Stomach smooth muscle (tissue), 2 donors: ENCODE data around the gene TUSC2.

Experiments
- H3K27ac ChIP-seq: one replicate; pipeline ENCODE4 v1.7.0; 2013; ENCODE audit warnings: mild to moderate bottlenecking, low read length, inconsistent platforms
- H3K27me3 ChIP-seq, 2 donors: one replicate each; pipeline ENCODE4 v1.7.0; 2013; ENCODE audit warnings: low read length in 2 of 2; ENCODE audit not compliant: insufficient read depth in 2 of 2, control insufficient read depth in 1 of 2
- H3K36me3 ChIP-seq, 2 donors: one replicate each; pipeline ENCODE4 v1.7.0; 2013; ENCODE audit warnings: low read length in 2 of 2; ENCODE audit not compliant: control insufficient read depth in 2 of 2, insufficient read depth in 2 of 2
- H3K4me1 ChIP-seq: one replicate; pipeline ENCODE4 v1.7.0; 2013; ENCODE audit warnings: low read length; ENCODE audit not compliant: control insufficient read depth, insufficient read depth
- H3K4me3 ChIP-seq, 2 donors: one replicate each; pipeline ENCODE4 v1.7.0; 2013; ENCODE audit warnings: low read length in 2 of 2
- H3K9ac ChIP-seq, 2 donors: one replicate each; pipeline ENCODE4 v1.7.0; 2013; ENCODE audit warnings: low read length in 2 of 2, mild to moderate bottlenecking in 1 of 2
- H3K9me3 ChIP-seq, 2 donors: one replicate each; pipeline ENCODE4 v1.7.0; 2013; ENCODE audit warnings: low read length in 2 of 2; ENCODE audit not compliant: control insufficient read depth in 2 of 2
- donor health status: healthy.
- donor health status: Pancreatic carcinoma.

Gene TUSC2

DNA sequence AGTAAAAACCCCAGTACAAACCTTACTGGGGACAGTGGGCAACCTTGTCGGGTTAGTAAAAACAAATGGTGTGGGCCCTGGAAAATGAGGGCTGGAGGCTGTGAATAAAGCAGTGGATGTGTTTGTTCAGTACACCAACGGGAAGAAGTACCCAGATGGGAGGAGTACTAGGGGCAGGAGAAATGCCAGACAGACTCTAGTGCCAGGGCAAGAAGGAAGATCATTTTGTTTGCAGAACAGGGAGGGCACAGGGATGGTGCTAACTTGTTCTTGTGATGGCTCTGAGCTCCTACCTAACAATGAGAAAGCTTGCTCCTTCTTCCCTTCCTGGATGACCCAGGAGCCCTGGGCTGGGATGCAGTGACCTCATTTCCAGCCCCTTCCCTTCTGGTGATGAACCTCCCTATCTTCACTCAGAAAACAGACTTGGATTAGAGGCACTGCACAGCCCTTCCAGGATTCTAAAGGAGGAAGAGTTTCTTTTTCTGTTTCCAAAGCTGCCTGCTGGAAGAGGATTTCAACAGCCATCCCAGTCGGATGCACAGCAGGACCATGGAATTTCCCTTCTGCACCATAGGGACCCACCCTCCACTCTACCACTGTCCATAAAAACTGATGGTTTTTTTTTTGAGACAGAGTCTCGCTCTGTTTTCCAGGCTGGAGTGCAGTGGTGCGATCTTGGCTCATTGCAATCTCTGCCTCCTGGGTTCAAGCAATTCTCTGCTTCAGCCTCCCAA, 6.5 kb upstream of the TUSC2 start:
- H3K27ac ChIP-seq, result peak overlapping the region; percentile 64
- H3K27me3 ChIP-seq, result no peaks in the 10 kb centered on the region
- H3K36me3 ChIP-seq, result peaks cover 29% of the 10 kb centered on the region in 2 donors
- peak overlapping the region; percentile 36 to 42 for H3K9ac ChIP-seq
- H3K4me3 ChIP-seq, result no peak overlapping the region
- H3K9me3 ChIP-seq, result no peaks in the 10 kb centered on the region
- peaks cover 46% of the 10 kb centered on the region for H3K4me1 ChIP-seq

DNA sequence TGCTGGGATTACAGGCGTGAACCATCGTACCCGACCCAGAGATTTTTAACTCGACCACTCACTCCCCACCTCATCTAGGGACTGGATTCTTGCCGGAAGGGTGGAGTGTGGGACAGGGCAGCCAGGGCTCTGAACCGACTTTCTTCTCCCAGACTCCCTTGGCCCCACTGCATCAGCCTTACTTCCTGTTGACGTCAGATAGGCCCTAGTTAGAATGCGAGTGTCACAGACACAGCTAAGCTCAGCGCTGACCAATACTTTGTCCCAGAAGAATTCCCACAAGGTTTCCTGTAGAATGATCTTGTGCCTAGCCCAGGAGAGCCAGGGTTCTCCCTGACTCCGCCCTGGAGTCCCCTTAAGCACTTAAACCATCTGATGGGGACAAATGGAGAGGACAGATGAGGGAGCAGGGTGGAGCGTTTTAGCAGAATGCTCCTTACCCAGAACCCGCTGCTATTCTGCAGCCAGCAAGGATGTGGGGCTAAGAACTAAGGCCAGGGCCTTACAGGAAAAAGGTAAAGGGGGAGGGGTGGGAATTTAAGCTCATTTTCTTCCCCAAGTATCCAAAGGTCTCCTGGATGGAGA, 5.8 kb upstream of the TUSC2 start:
- H3K4me1 ChIP-seq, result peaks cover 45% of the 10 kb centered on the region
- no peaks in the 10 kb centered on the region for H3K9me3 ChIP-seq
- peak overlapping the region; percentile 64 for H3K27ac ChIP-seq
- peak overlapping the region in 1 of 2 donors; percentile 35 for H3K4me3 ChIP-seq
- peak overlapping the region; percentile 29 to 42 for H3K9ac ChIP-seq
- peaks cover 30 to 32% of the 10 kb centered on the region in 2 donors for H3K36me3 ChIP-seq
- no peaks in the 10 kb centered on the region for H3K27me3 ChIP-seq

DNA sequence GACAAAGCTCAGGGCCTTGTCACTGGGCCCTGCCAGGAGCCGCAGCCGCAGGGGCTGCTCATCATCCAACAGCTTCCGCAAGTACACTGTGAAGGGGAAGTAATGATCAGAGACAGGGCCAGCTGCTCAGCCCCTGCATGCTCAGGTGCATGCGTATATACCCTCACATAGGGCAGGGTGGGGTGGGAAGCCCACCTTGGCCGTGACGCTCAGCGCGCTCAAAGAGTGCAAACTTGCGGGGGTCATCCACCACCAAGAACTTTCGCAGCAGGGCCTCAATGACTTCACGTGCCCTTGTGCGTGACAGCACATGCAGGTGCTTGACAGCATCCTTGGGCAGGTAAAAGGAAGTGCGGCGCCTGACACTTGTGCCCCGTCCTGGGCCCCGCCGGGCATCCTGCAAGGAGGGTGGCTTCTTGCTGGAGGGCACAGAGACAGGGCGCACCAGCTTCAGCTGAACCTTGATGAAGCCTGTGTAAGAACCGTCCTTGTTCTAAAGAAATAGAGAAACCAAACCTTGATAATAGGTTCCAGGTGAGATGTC, 3.4 kb upstream of the TUSC2 start:
- Histone ChIP-seq H3K9ac (no peak overlapping the region), H3K36me3 (peaks cover 30 to 32% of the 10 kb centered on the region in 2 donors)

DNA sequence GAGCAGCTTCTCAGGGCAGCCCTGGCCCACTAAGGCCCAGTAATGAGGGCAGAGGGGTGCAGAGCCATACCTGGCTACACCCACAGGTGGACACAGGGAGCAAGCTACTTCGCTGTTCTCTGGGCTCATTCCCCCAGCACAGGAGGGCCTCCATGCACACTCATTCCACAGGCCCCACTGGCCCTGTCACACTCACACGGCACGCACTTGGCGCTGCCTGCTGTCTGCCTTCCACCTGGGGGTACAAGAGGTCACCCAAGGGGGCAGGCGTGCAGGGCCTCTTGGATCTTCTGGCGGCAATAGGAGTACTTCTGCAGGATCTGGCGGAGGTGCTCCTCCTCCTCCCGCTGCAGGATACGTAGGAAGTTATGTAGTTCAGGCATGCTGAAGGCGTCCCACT, 2.3 kb upstream of the TUSC2 start:
- Histone ChIP-seq H3K4me3 (no peak overlapping the region), H3K27ac (no peak overlapping the region), H3K9me3 (no peaks in the 10 kb centered on the region), H3K4me1 (peaks cover 34% of the 10 kb centered on the region), H3K27me3 (no peaks in the 10 kb centered on the region), H3K9ac (no peak overlapping the region), H3K36me3 (peaks cover 39 to 41% of the 10 kb centered on the region in 2 donors)

More for the DNA sequence above, 3.4 kb upstream of the TUSC2 start:
- Histone ChIP-seq H3K27ac (no peak overlapping the region), H3K4me1 (peaks cover 45% of the 10 kb centered on the region), H3K27me3 (no peaks in the 10 kb centered on the region), H3K4me3 (no peak overlapping the region), H3K9me3 (no peaks in the 10 kb centered on the region)

DNA sequence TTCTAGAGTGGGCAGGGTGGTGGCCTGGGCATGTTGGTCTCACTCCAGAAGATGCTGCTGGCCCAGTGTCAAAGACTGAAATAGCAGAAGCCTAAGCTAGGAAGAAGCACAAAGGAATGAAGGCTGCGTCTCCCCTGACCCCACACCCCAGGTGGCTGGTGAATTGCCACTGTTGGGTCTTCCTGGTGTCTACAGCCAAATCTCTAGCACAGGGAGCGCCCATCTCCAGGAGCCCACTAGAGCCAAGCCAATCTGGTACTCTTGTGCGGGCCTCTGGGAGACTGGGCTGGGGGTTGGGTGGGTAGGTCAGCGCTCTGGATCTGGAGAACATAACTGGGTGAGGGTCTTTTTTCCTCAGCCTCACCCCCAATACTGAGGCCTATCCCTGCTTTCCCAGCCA, 894 bp downstream of the TUSC2 start:
- Histone ChIP-seq H3K36me3 (peaks cover 34 to 36% of the 10 kb centered on the region in 2 donors), H3K27ac (peak overlapping the region; percentile 81), H3K9me3 (no peaks in the 10 kb centered on the region), H3K27me3 (no peaks in the 10 kb centered on the region), H3K4me3 (peak overlapping the region; percentile 90 to 92), H3K4me1 (peaks cover 36% of the 10 kb centered on the region), H3K9ac (peak overlapping the region; percentile 90 to 93)

DNA sequence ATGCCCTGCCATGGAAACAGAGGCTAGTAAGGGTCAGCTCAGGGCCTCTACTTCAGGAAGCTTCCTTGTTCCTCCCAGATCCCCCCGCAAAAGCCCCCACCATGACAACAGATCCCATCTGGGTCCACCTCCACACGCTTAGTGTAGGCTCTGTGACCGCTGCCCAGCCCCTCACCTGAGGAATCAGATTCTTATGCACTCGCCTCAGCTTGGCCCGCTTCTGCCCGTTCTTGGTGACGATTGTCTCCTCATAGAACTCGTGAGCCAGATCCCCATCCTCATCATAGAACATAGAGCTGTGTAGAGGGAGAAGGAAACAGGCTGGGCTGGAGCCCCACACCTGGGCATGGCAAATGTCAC, 1.9 kb downstream of the TUSC2 start:
- Histone ChIP-seq H3K4me1 (peaks cover 38% of the 10 kb centered on the region), H3K27me3 (no peaks in the 10 kb centered on the region), H3K9me3 (no peaks in the 10 kb centered on the region), H3K4me3 (no peak overlapping the region), H3K9ac (no peak overlapping the region), H3K36me3 (peaks cover 25 to 28% of the 10 kb centered on the region in 2 donors), H3K27ac (no peak overlapping the region)

DNA sequence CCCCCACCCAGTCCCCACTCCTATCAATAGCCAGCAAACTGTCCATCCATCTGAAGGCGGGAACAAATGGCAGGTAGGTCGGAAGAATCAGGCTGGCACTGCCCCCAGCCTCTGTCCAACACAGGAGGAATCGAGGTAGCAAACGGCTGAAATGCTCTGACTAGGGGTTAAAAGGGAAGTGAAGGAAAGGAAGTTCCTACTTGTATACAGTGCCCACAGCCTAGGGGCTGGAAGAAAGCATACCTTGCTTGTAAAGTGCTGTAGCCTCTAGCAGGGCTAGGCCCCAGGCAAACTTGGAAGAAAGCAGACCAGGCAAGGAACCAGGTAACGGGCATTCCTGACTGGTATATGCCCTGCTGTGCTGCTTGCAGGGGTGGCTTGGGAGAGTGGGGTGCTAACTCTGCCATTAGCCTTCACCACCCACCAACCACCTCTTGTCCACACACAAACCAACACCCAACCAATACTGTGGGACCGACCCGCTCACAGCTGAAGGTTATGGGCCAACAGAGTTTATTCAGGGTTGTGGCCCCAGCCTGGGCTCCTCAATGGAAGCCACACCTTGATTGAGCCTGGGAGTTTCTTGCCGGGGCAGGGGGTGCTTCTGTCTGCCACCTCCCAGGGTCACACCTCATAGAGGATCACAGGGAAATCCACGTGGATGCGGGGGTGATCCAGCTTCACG, 2.4 kb downstream of the TUSC2 start:
- no peaks in the 10 kb centered on the region for H3K27me3 ChIP-seq
- no peaks in the 10 kb centered on the region for H3K9me3 ChIP-seq
- H3K9ac ChIP-seq, result no peak overlapping the region
- peaks cover 20 to 23% of the 10 kb centered on the region in 2 donors for H3K36me3 ChIP-seq
- no peak overlapping the region for H3K4me3 ChIP-seq
- H3K27ac ChIP-seq, result no peak overlapping the region
- H3K4me1 ChIP-seq, result peaks cover 39% of the 10 kb centered on the region

DNA sequence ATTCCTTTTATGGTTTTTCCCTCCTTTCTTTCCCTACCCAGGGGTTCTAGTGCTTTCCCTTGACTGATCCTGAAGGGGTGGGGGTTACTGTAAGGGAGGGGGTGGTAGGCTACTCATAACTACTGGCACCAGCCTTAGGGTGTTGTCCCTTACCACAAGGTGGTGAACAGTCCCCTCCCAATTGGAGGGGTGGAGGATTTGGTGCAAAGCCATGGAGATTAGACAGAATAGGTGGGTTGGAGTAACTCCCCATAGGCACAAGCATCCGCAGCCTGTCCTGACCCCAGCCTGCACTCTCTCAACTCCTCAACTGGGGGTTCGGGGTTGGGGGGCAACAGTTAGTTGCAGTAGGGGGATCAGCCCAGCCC, 2.9 kb downstream of the TUSC2 start:
- Histone ChIP-seq H3K27ac (no peak overlapping the region), H3K27me3 (no peaks in the 10 kb centered on the region), H3K9me3 (no peaks in the 10 kb centered on the region), H3K9ac (no peak overlapping the region), H3K4me1 (peaks cover 44% of the 10 kb centered on the region), H3K4me3 (no peak overlapping the region), H3K36me3 (peaks cover 14 to 18% of the 10 kb centered on the region in 2 donors)

DNA sequence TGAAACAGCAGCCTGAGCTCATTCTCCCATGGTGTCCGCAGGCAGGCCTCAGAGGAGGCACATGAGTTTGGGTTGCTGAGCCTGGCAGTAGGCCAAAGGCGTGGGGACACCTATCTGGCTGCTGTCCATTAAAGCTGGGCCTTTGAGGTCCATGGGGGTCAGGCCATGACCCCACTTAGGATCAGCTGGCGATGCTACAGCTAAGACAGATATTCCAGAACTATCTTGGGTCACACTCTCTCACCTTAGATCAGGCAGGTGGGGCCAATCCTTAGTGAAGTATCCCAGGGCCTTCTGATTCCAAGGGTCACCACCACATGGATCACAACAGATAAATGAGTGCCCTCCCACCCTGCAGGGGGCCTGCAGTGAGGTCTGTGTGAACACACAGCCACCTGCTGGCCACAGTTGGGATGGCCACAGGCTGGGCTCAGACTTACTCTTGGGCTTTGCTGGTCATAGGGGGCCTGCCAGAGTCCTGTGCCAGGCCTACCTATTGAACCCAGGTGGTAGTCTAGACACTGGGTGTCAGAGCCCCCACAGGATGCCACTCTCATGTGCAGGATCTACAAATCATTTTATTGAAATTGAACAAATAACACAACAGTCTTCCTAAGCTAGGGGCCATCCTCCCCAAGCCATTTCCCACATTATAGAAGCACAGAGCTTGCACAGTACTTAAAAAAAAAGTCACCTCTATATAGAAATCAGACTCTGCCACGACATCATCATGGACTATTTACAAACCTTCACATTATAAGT, 3.5 kb downstream of the TUSC2 start:
- Histone ChIP-seq H3K4me1 (peaks cover 50% of the 10 kb centered on the region), H3K36me3 (peaks cover 12% of the 10 kb centered on the region in 2 donors), H3K4me3 (no peak overlapping the region), H3K9me3 (no peaks in the 10 kb centered on the region), H3K27me3 (no peaks in the 10 kb centered on the region), H3K27ac (peak overlapping the region; percentile 94), H3K9ac (peak overlapping the region in 1 of 2 donors; percentile 29)

DNA sequence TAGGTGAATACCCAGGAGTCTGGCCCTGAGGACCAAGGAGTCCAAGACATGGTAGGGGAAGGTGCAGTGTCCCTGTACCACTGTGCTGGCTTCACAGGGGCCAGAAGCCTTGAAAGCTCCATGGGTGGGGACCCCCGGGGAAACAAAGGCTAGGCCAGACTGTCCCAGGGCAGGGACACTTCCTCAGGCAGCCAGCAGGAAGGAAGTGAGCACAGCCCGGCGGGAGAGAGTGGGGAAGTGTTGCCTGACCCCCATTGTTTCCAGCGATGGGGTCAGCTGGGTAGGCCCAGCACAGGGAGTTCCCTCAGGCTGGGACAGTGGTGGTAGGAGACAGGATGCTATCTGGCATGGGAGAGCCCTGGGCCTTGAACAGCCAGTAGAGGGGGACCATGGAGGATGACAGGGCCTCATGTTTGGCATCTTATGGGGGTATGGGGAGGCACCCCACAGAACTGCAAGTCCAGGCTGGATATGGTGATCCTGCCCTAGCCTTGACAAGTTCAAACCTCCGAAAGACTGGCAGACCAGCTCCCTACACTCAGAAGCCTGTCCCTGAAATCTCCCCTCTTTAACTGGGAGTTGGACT, 4.3 kb downstream of the TUSC2 start:
- Histone ChIP-seq H3K27me3 (no peaks in the 10 kb centered on the region), H3K27ac (peak overlapping the region; percentile 94), H3K9me3 (no peaks in the 10 kb centered on the region), H3K4me1 (peaks cover 56% of the 10 kb centered on the region), H3K4me3 (peak overlapping the region in 1 of 2 donors; percentile 8), H3K36me3 (peaks cover 10 to 15% of the 10 kb centered on the region in 2 donors), H3K9ac (no peak overlapping the region)
